Stimulated activated CD4-positive, alpha-beta T cell treated with anti-CD3 and anti-CD28 coated beads, Interleukin-2, amount 100 ng/mL, for 24 hours (primary cell): Measurements from ENCODE around the gene SCN4A.
"Not testable (repeated sequence)": the region's sequence is repeated elsewhere in the genome, so short reads cannot be mapped to it uniquely, and the experiment has no call there.

Experiments used
- DNase-seq, 2 donors: peaks; one replicate each; pipeline ENCODE4 v3.0.0-alpha.2; 2020

The SCN4A gene

GRCh38 chr17:63932721-63933120 is 40.0 kb downstream of the SCN4A start:
- DNase-seq: no peak

- peak; percentile 53 to 59 for DNase-seq
Observed at GRCh38 chr17:63931981-63932561, 40.6 kb downstream of the SCN4A start, which contains the start of gene CD79B. Gene CD79B, minus strand, starts transcription at chr17:63932331. Its CDS starts 70 bp downstream, at chr17:63932261.

GRCh38 chr17:63930951-63931575 is 41.7 kb downstream of the SCN4A start:
- DNase-seq: peak; percentile 60 to 75

GRCh38 chr17:63929860-63930766 is 42.6 kb downstream of the SCN4A start:
- DNase-seq: no peak

GRCh38 chr17:63928966-63929695 is 43.6 kb downstream of the SCN4A start:
- DNase-seq: no peak

GRCh38 chr17:63928172-63928666 is 44.5 kb downstream of the SCN4A start:
- no peak for DNase-seq

- DNase-seq: no peak
Observed at GRCh38 chr17:63927464-63928171, 45.1 kb downstream of the SCN4A start.

GRCh38 chr17:63926164-63926563 is 46.6 kb downstream of the SCN4A start:
- DNase-seq: no peak

GRCh38 chr17:63925615-63926014 is 47.1 kb downstream of the SCN4A start:
- DNase-seq: no peak

- DNase-seq: not testable (repeated sequence)
Observed at GRCh38 chr17:63922402-63922801, 50.3 kb downstream of the SCN4A start.

- DNase-seq: not testable (repeated sequence)
Observed at GRCh38 chr17:63920779-63921178, 51.9 kb downstream of the SCN4A start.

GRCh38 chr17:63920050-63920449 is 52.7 kb downstream of the SCN4A start:
- DNase-seq: not testable (repeated sequence)

- peak; percentile 71 to 79 for DNase-seq
Observed at GRCh38 chr17:63919311-63919723, 53.4 kb downstream of the SCN4A start.

GRCh38 chr17:63918789-63919305 is 53.9 kb downstream of the SCN4A start, which contains the start of gene GH1:
Gene GH1, minus strand, starts transcription at chr17:63918839. Its CDS starts 63 bp downstream, at chr17:63918776.
- not testable (repeated sequence) for DNase-seq

- no peak for DNase-seq
Observed at GRCh38 chr17:63918305-63918704, 54.4 kb downstream of the SCN4A start.

GRCh38 chr17:63917646-63918045 is 55.1 kb downstream of the SCN4A start:
- no peak for DNase-seq

GRCh38 chr17:63917206-63917605 is 55.5 kb downstream of the SCN4A start:
- not testable (repeated sequence) for DNase-seq

GRCh38 chr17:63916566-63917185 is 56.0 kb downstream of the SCN4A start:
- DNase-seq: no peak

- not testable (repeated sequence) for DNase-seq
Observed at GRCh38 chr17:63915753-63916152, 57.0 kb downstream of the SCN4A start.

GRCh38 chr17:63914471-63914870 is 58.2 kb downstream of the SCN4A start:
- DNase-seq: no peak

- peak; percentile 73 to 77 for DNase-seq
Observed at GRCh38 chr17:63911657-63912100, 61.0 kb downstream of the SCN4A start.
